WTC11 (cell line): Measurements from ENCODE around the gene KCNQ2. TPM values are rescaled to one million over a fixed set of nuclear protein-coding genes. Genes with fewer than 3 reads are reported as not detected.

Experiments
- ATAC-seq: fragments of 200-7000 bp; cut with Tn5 transposase; 2 replicates; pipeline ENCODE4 v1.10.0; 2021; ENCODE audit warnings: mild to moderate bottlenecking, moderate library complexity
- CTCF ChIA-PET: fragments of 300-600 bp; sonication (Branson Sonifier 250); formaldehyde crosslinking; loops from one replicate; lab custom pipeline; 2021; ENCODE audit warnings: antibody characterized with exemption; lab: Charles Lee
- POLR2A ChIA-PET: fragments of 350-600 bp; sonication (Branson Sonifier 250); formaldehyde crosslinking; loops from one replicate; lab custom pipeline; 2021; ENCODE audit warnings: antibody characterized with exemption; lab: Charles Lee
- DNase-seq: peaks from one replicate; pipeline ENCODE4 v3.0.0; 2021; ENCODE audit warnings: low spot score
- H3K27ac Mint-ChIP-seq: 2 replicates; pipeline ENCODE4 v1.8.0; 2021; ENCODE audit warnings: mixed read lengths
- H3K27me3 Mint-ChIP-seq: 2 replicates; pipeline ENCODE4 v1.8.0; 2021; ENCODE audit warnings: low read depth, mild to moderate bottlenecking, moderate library complexity, mixed read lengths
- H3K36me3 Mint-ChIP-seq: 2 replicates; pipeline ENCODE4 v1.8.0; 2021; ENCODE audit warnings: mixed read lengths
- H3K4me1 Mint-ChIP-seq: 2 replicates; pipeline ENCODE4 v1.8.0; 2022; ENCODE audit warnings: mixed read lengths
- H3K4me3 Mint-ChIP-seq: 2 replicates; pipeline ENCODE4 v1.8.0; 2021; ENCODE audit warnings: mild to moderate bottlenecking, moderate library complexity, mixed read lengths
- H3K9me3 Mint-ChIP-seq: 2 replicates; pipeline ENCODE4 v1.8.0; 2021; ENCODE audit warnings: mixed read lengths
- AR ChIP-seq: fragments of 250-450 bp; sonication (Bioruptor Pico); IDR thresholded peaks from 2 replicates; pipeline ENCODE4 v1.9.0; 2021; ENCODE audit warnings: mild to moderate bottlenecking
- ATF3 ChIP-seq: sonication (generic); formaldehyde crosslinking; conservative IDR thresholded peaks from 2 replicates; pipeline ENCODE4 v1.8.1; 2022; ENCODE audit warnings: mild to moderate bottlenecking, missing genetic modification reagents
- ELF4 ChIP-seq: sonication (generic); formaldehyde crosslinking; IDR thresholded peaks from 2 replicates; pipeline ENCODE4 v1.8.1; 2022; ENCODE audit warnings: low read depth, mild to moderate bottlenecking, moderate library complexity, missing genetic modification reagents
- MXD4 ChIP-seq: fragments of 250-450 bp; sonication (Bioruptor Pico); IDR thresholded peaks from 2 replicates; pipeline ENCODE4 v1.8.0; 2021; ENCODE audit warnings: mild to moderate bottlenecking, moderate library complexity, borderline replicate concordance
- SMAD3 ChIP-seq: sonication (generic); formaldehyde crosslinking; IDR thresholded peaks from 2 replicates; pipeline ENCODE4 v1.8.0; 2022; ENCODE audit warnings: missing genetic modification reagents, mild to moderate bottlenecking, borderline replicate concordance
- TEAD1 ChIP-seq: sonication (generic); formaldehyde crosslinking; IDR thresholded peaks from 2 replicates; pipeline ENCODE4 v1.8.0; 2022; ENCODE audit warnings: mild to moderate bottlenecking, missing genetic modification reagents
- TEAD4 ChIP-seq: sonication (generic); formaldehyde crosslinking; IDR thresholded peaks from 2 replicates; pipeline ENCODE4 v1.8.0; 2022; ENCODE audit warnings: mild to moderate bottlenecking, missing genetic modification reagents
- TP53 ChIP-seq: sonication (generic); formaldehyde crosslinking; IDR thresholded peaks from 2 replicates; pipeline ENCODE4 v1.8.1; 2023; ENCODE audit warnings: mild to moderate bottlenecking, missing genetic modification reagents
- ZBTB21 ChIP-seq: sonication (generic); formaldehyde crosslinking; IDR thresholded peaks from 2 replicates; pipeline ENCODE4 v1.8.1; 2023; ENCODE audit warnings: mild to moderate bottlenecking, missing genetic modification reagents, borderline replicate concordance
- ZBTB43 ChIP-seq: sonication (generic); formaldehyde crosslinking; IDR thresholded peaks from 2 replicates; pipeline ENCODE4 v1.8.1; 2023; ENCODE audit warnings: mild to moderate bottlenecking, missing genetic modification reagents
- ZNF281 ChIP-seq: sonication (generic); formaldehyde crosslinking; IDR thresholded peaks from 2 replicates; pipeline ENCODE4 v1.8.0; 2023; ENCODE audit warnings: mild to moderate bottlenecking, missing genetic modification reagents
- ZNF423 ChIP-seq: fragments of 250-450 bp; sonication (Bioruptor Pico); IDR thresholded peaks from 2 replicates; pipeline ENCODE4 v2.1.2; 2022; ENCODE audit warnings: mild to moderate bottlenecking, moderate library complexity
- ZNF512 ChIP-seq: sonication (generic); formaldehyde crosslinking; IDR thresholded peaks from 2 replicates; pipeline ENCODE4 v1.8.1; 2022; ENCODE audit warnings: missing genetic modification reagents, borderline replicate concordance
- ZNF532 ChIP-seq: fragments of 250-450 bp; sonication (Bioruptor Pico); IDR thresholded peaks from 2 replicates; pipeline ENCODE4 v1.9.0; 2021; ENCODE audit warnings: mild to moderate bottlenecking, borderline replicate concordance
- total RNA-seq: library from RNA; stranded (reverse); gene quantifications from 3 replicates; pipeline ENCODE4 v1.2.3, GENCODE V29; 2021

Gene KCNQ2
- total RNA-seq, 1 experiment from 2014 or later: 99.8 TPM

- Mint-ChIP-seq H3K9me3 (peaks cover 9% of the 10 kb centered on the region; the same call in 1 of the 2 replicates), H3K27ac (peak overlapping the region; percentile 2; the same call in 1 of the 2 replicates), H3K4me3 (peak overlapping the region; percentile 74), H3K4me1 (peaks cover 14% of the 10 kb centered on the region), H3K27me3 (peaks cover 9% of the 10 kb centered on the region), H3K36me3 (peaks cover 12% of the 10 kb centered on the region)
- DNase-seq: no peak
- ChIA-PET CTCF (interaction anchor here (1.1 to 1.4 kb wide), 3 partner anchors 11 to 22 kb away, joined by 3 to 11 read pairs (median 8); partner anchors contain the start of gene PTK6), POLR2A (no interaction called here)
- no peak for TF ChIP-seq ELF4
- no peak for TF ChIP-seq ZBTB21
- no peak for TF ChIP-seq ZNF281 (CRISPR knock-in tag)
- TF ChIP-seq SMAD3 (CRISPR knock-in tag): no peak
- no peak for TF ChIP-seq ZNF512 (CRISPR knock-in tag)
- TF ChIP-seq ZBTB43 (CRISPR knock-in tag): no peak
- no peak for TF ChIP-seq AR (CRISPR knock-in tag)
- TF ChIP-seq ZNF423 (CRISPR knock-in tag): no peak
- no peak for TF ChIP-seq MXD4 (CRISPR knock-in tag)
- TF ChIP-seq TP53 (CRISPR knock-in tag): no peak
- TF ChIP-seq ZNF532 (CRISPR knock-in tag): no peak
- no peak for TF ChIP-seq TEAD1 (CRISPR knock-in tag)
- TF ChIP-seq TEAD4 (CRISPR knock-in tag): no peak
- no peak for TF ChIP-seq ATF3 (CRISPR knock-in tag)
- peak; percentile 4; the same call in 1 of the 2 replicates for ATAC-seq
These were observed 46.0 kb upstream of the KCNQ2 start for GRCh38 chr20:63518351-63518861.
